Breast epithelium (tissue), 3 donors: Measurements from ENCODE around the gene SPINDOC.

ENCODE experiments used
- CTCF ChIP-seq, 3 donors: fragments of 450-650 bp; IDR thresholded peaks; one replicate each; pipeline ENCODE4 v1.5.1; 2016 to 2017; ENCODE audit warnings: antibody characterized with exemption in 3 of 3, mild to moderate bottlenecking in 3 of 3, moderate library complexity in 3 of 3
- POLR2A ChIP-seq: fragments of 450-650 bp; IDR thresholded peaks from one replicate; pipeline ENCODE4 v1.6.1; 2016; ENCODE audit warnings: antibody characterized with exemption, mild to moderate bottlenecking, moderate library complexity

- no peak for TF ChIP-seq CTCF (IDR thresholded peaks at IDR 0.05)
- TF ChIP-seq POLR2A: no peak
Observed at GRCh38 chr11:63770763-63771162, 42.5 kb upstream of the SPINDOC start.
